Body of pancreas (tissue), 4 donors: Measurements from ENCODE around the gene UHRF2. TPM values are rescaled to one million over a fixed set of nuclear protein-coding genes. Genes with fewer than 3 reads are reported as not detected.

Experiments
- ATAC-seq: fragments of 150-250 bp; one replicate; pipeline ENCODE4 v1.9.1; 2016
- DNase-seq, 4 donors: peaks; one replicate each; pipeline ENCODE4 v3.0.0-alpha.2; 2019
- H3K27ac ChIP-seq, 4 donors: fragments of 200-600 bp; sonication (generic); 1 replicate in 3 of 4; 2 replicates in 1 of 4; pipeline versions ENCODE4 v1.5.1 to v1.6.1; 2016 to 2019; ENCODE audit warnings: mild to moderate bottlenecking in 1 of 4, mixed read lengths in 1 of 4, moderate library complexity in 1 of 4
- H3K27me3 ChIP-seq, 2 donors: fragments of 200-600 bp; sonication (generic); one replicate each; pipeline ENCODE4 v1.6.0; 2016; ENCODE audit warnings: mild to moderate bottlenecking in 1 of 2
- H3K36me3 ChIP-seq, 2 donors: fragments of 200-600 bp; sonication (generic); replicated peaks in 1 of 2; 2 replicates each; pipeline ENCODE4 v1.5.1; 2016; ENCODE audit warnings: low read depth in 2 of 2; ENCODE audit not compliant: insufficient read depth in 1 of 2
- H3K4me1 ChIP-seq: fragments of 200-600 bp; sonication (generic); one replicate; pipeline ENCODE4 v1.6.0; 2016
- H3K4me3 ChIP-seq, 2 donors: fragments of 200-600 bp; sonication (generic); 1 replicate in 1 of 2; 2 replicates in 1 of 2; pipeline ENCODE4 v1.5.1; 2016 to 2019
- H3K9me3 ChIP-seq, 3 donors: fragments of 200-600 bp; sonication (generic); 1 replicate in 2 of 3; 2 replicates in 1 of 3; pipeline ENCODE4 v1.5.1; 2016
- CTCF ChIP-seq, 7 experiments: fragments of 450-650 bp in 4 of 7; fragments of 200-600 bp in 3 of 7; sonication (generic) in 3 of 7; IDR thresholded peaks; one replicate each; pipeline ENCODE4 v1.5.1; 2016 to 2019; ENCODE audit warnings: antibody characterized with exemption in 7 of 7
- POLR2A ChIP-seq, 3 donors: fragments of 450-650 bp; IDR thresholded peaks; one replicate each; pipeline ENCODE4 v1.6.1; 2016; ENCODE audit warnings: antibody characterized with exemption in 3 of 3, mild to moderate bottlenecking in 2 of 3
- WGBS, 2 donors: methylation state at CpG; one replicate each; pipeline ENCODE4 v1.1.5; 2017; 5-methylcytosine and 5-hydroxymethylcytosine counted together
- intact Hi-C: fragments of 100-400 bp; cut with DNase I; formaldehyde crosslinking; loops from one replicate; pipeline ENCODE4 v1.15.1; 2023
- small RNA-seq: library from RNA; depleted of rRNA; stranded (forward); fragments of <200 nt; gene quantifications from one replicate; pipeline ENCODE3, GENCODE V24; 2016
- total RNA-seq, 2 donors: library from RNA; depleted of rRNA; stranded (reverse); fragments of >200 nt; gene quantifications; one replicate each; pipeline ENCODE4 v1.1.0, GENCODE V29; 2016

Gene UHRF2
- total RNA-seq, 2 donors from 2014 or later: 52.1 to 69.8 TPM

DNA sequence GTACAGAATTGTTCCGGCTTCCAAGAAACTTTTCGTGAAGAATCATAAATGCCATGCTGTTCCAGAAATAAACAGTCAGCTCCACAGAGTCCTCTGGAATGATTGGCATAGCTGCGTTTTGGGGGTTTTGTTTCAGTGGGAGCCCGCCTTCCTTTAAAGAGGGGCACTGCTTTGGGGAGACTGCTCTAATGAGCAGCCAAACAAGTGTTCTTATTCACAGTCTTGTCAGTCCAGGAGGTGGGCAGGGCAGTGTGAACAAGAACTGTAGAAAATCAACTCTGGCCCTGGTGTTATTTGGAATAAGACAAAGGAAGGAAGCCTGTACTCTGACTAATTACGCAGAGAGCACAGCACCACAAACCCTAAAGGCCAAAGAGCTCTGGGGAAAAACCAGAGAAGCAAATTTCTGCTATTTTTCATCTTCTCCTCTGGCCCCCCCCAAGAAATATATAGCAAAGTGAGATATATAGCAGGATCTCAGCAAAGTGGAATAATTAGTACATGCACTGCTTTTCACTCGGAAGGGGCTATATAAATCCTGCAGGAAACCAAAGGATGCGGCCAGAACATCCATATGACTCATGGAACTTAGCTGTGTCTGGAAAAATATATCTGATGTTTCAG is 139.6 kb downstream of the UHRF2 start:
- Histone ChIP-seq H3K27ac (no peak overlapping the region), H3K36me3 (no peaks in the 10 kb centered on the region), H3K4me3 (no peak overlapping the region), H3K27me3 (no peaks in the 10 kb centered on the region), H3K4me1 (no peaks in the 10 kb centered on the region), H3K9me3 (no peaks in the 10 kb centered on the region)
- TF ChIP-seq CTCF (IDR thresholded peaks at IDR 0.05) (no peak), POLR2A (IDR thresholded peaks at IDR 0.05) (no peak)
- intact Hi-C loops: no loop called here
- WGBS, 2 donors: 82 to 89% methylated on average over 7 of the region's 7 CpGs
- DNase-seq (no peak), ATAC-seq (no peak)

DNA sequence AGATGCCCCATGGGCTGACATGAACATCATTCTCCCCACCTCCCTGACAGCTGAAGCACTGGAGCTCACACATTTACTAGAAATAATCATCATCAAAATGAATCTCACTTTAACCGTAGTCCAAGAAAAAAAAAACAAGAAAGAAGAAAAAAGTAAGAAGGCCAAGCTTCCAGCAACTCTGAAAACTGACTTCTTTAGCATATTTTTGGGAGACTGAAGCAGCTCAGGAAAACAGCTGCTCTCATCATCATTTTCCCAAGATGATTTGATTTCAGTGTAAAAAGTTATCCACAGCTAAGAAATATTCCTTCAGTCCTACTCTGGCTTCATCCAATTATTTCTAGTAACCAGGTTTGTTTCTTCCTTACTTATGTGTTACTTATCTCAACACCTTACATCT is 140.9 kb downstream of the UHRF2 start:
- Histone ChIP-seq H3K27ac (no peak overlapping the region), H3K36me3 (no peaks in the 10 kb centered on the region), H3K9me3 (no peaks in the 10 kb centered on the region), H3K4me1 (no peaks in the 10 kb centered on the region), H3K4me3 (no peak overlapping the region), H3K27me3 (no peaks in the 10 kb centered on the region)
- intact Hi-C loops: no loop called here
- no peak for DNase-seq
- WGBS, 2 donors: 89 to 95% methylated on average over 1 of the region's 1 CpG
- ATAC-seq: no peak
- TF ChIP-seq POLR2A (IDR thresholded peaks at IDR 0.05) (no peak), CTCF (IDR thresholded peaks at IDR 0.05) (no peak)

Small RNA genes lying within 50 kb of the gene (small RNA-seq; reads per million reads assigned to genes)
- not detected for gene RN7SL25P

Other genes with a start within 250 kb of the UHRF2 start
- gene IL33, start 197.4 kb upstream of the UHRF2 start, total RNA-seq: 1 to 10 TPM; 4.0 to 6.2 TPM
- gene TPD52L3, start 84.8 kb upstream of the UHRF2 start, total RNA-seq: not detected
- gene GLDC, start 232.5 kb downstream of the UHRF2 start, total RNA-seq: not detected